ENCODE measurements around the gene PLCG2. TPM values are rescaled to one million over a fixed set of nuclear protein-coding genes. Genes with fewer than 3 reads are reported as not detected.

The PLCG2 gene
- total RNA-seq, 1 experiment from 2014 or later = 14.4 TPM

GRCh38 chr16:81790277-81790676, 11.2 kb downstream of the PLCG2 start:
- no peaks in the 10 kb centered on the region for H3K9me3 Mint-ChIP-seq (ENCODE audit: unreplicated experiment)
- H3K36me3 Mint-ChIP-seq (ENCODE audit: insufficient read depth, unreplicated experiment) = no peaks in the 10 kb centered on the region
- intact Hi-C loops (cut with micrococcal nuclease; ENCODE audit: unreplicated experiment) = no loop called here
- no TSS peak for BruUV-seq (replicated peaks)
- H3K36me3 ChIP-seq (ENCODE audit: control insufficient read depth, insufficient read depth, low read length) = no peaks in the 10 kb centered on the region
- no peaks in the 10 kb centered on the region for H3K27me3 Mint-ChIP-seq (ENCODE audit: insufficient read depth, unreplicated experiment)
- no peak overlapping the region for H3K27ac Mint-ChIP-seq (ENCODE audit: unreplicated experiment)
- no peak overlapping the region for H3K4me3 ChIP-seq (ENCODE audit: low read depth, low read length)
- H3K4me1 ChIP-seq = no peaks in the 10 kb centered on the region
- no peaks in the 10 kb centered on the region for H3K9me3 ChIP-seq
- ChIA-PET CTCF (no interaction called here), POLR2A (no interaction called here)
- no peak overlapping the region for H3K4me3 Mint-ChIP-seq (ENCODE audit: unreplicated experiment)
- no peaks in the 10 kb centered on the region for H3K27me3 ChIP-seq (replicated peaks; ENCODE audit: control insufficient read depth, insufficient read depth, low read length)
- TF ChIP-seq CTCF (IDR thresholded peaks at IDR 0.05; ENCODE audit: insufficient read depth in 1 of 2, low read depth in 1 of 2, low read length in 1 of 2, severe bottlenecking in 1 of 2, unreplicated experiment in 1 of 2) = no peak
- H3K4me1 Mint-ChIP-seq (ENCODE audit: low read depth, unreplicated experiment) = no peaks in the 10 kb centered on the region
- DNase-seq = no peak

GRCh38 chr16:81790830-81791435, 11.8 kb downstream of the PLCG2 start:
- Mint-ChIP-seq H3K4me1 (ENCODE audit: low read depth, unreplicated experiment) (no peaks in the 10 kb centered on the region), H3K36me3 (ENCODE audit: insufficient read depth, unreplicated experiment) (no peaks in the 10 kb centered on the region), H3K4me3 (ENCODE audit: unreplicated experiment) (no peak overlapping the region), H3K27ac (ENCODE audit: unreplicated experiment) (no peak overlapping the region), H3K9me3 (ENCODE audit: unreplicated experiment) (no peaks in the 10 kb centered on the region), H3K27me3 (ENCODE audit: insufficient read depth, unreplicated experiment) (no peaks in the 10 kb centered on the region)
- H3K36me3 ChIP-seq (ENCODE audit: control insufficient read depth, insufficient read depth, low read length) = no peaks in the 10 kb centered on the region
- TF ChIP-seq CTCF (IDR thresholded peaks at IDR 0.05; ENCODE audit: insufficient read depth in 1 of 2, low read depth in 1 of 2, low read length in 1 of 2, severe bottlenecking in 1 of 2, unreplicated experiment in 1 of 2) = no peak
- CTCF ChIA-PET = no interaction called here
- H3K4me1 ChIP-seq = no peaks in the 10 kb centered on the region
- H3K9me3 ChIP-seq = no peaks in the 10 kb centered on the region
- DNase-seq = no peak
- BruUV-seq (replicated peaks) = no TSS peak
- POLR2A ChIA-PET = no interaction called here
- H3K4me3 ChIP-seq (ENCODE audit: low read depth, low read length) = no peak overlapping the region
- no peaks in the 10 kb centered on the region for H3K27me3 ChIP-seq (replicated peaks; ENCODE audit: control insufficient read depth, insufficient read depth, low read length)
- intact Hi-C loops (cut with micrococcal nuclease; ENCODE audit: unreplicated experiment) = no loop called here

GRCh38 chr16:81792828-81793227, 13.7 kb downstream of the PLCG2 start:
- CTCF ChIA-PET = no interaction called here
- no TSS peak for BruUV-seq (replicated peaks)
- intact Hi-C loops (cut with micrococcal nuclease; ENCODE audit: unreplicated experiment) = no loop called here

More at GRCh38 chr16:81792828-81793227, 13.7 kb downstream of the PLCG2 start:
- no peaks in the 10 kb centered on the region for H3K27me3 ChIP-seq (replicated peaks; ENCODE audit: control insufficient read depth, insufficient read depth, low read length)
- DNase-seq = no peak
- no peaks in the 10 kb centered on the region for H3K36me3 ChIP-seq (ENCODE audit: control insufficient read depth, insufficient read depth, low read length)
- POLR2A ChIA-PET = no interaction called here
- no peaks in the 10 kb centered on the region for H3K9me3 ChIP-seq
- Mint-ChIP-seq H3K27me3 (ENCODE audit: insufficient read depth, unreplicated experiment) (no peaks in the 10 kb centered on the region), H3K9me3 (ENCODE audit: unreplicated experiment) (no peaks in the 10 kb centered on the region), H3K36me3 (ENCODE audit: insufficient read depth, unreplicated experiment) (no peaks in the 10 kb centered on the region), H3K27ac (ENCODE audit: unreplicated experiment) (no peak overlapping the region), H3K4me3 (ENCODE audit: unreplicated experiment) (no peak overlapping the region), H3K4me1 (ENCODE audit: low read depth, unreplicated experiment) (no peaks in the 10 kb centered on the region)
- no peaks in the 10 kb centered on the region for H3K4me1 ChIP-seq
- TF ChIP-seq CTCF (IDR thresholded peaks at IDR 0.05; ENCODE audit: insufficient read depth in 1 of 2, low read depth in 1 of 2, low read length in 1 of 2, severe bottlenecking in 1 of 2, unreplicated experiment in 1 of 2) = no peak
- no peak overlapping the region for H3K4me3 ChIP-seq (ENCODE audit: low read depth, low read length)

All from Caco-2 (cell line).